Left lobe of liver (tissue), 2 donors: ENCODE data around the gene PPIL4. TPM values are rescaled to one million over a fixed set of nuclear protein-coding genes. Genes with fewer than 3 reads are reported as not detected.
"Not testable (repeated sequence)": the region's sequence is repeated elsewhere in the genome, so short reads cannot be mapped to it uniquely, and the experiment has no call there.

Source experiments
- ATAC-seq: fragments of 200-7000 bp; cut with Tn5 transposase; one replicate; pipeline ENCODE4 v1.9.1; 2020; ENCODE audit warnings: mild to moderate bottlenecking, moderate library complexity
- DNase-seq: peaks from one replicate; pipeline ENCODE4 v3.0.0-alpha.2; 2020; ENCODE audit warnings: low spot score
- total RNA-seq: library from RNA; stranded (reverse); gene quantifications from one replicate; pipeline ENCODE4 v1.2.1, GENCODE V29; 2021
- donor health status: DM: no; HTN: no; CAD: no; lungs with moderate emphysema.
- donor health status: DM: no; HTN: yes; CAD: no.

The PPIL4 gene
- total RNA-seq, 1 donor from 2014 or later = 7.0 TPM

DNA sequence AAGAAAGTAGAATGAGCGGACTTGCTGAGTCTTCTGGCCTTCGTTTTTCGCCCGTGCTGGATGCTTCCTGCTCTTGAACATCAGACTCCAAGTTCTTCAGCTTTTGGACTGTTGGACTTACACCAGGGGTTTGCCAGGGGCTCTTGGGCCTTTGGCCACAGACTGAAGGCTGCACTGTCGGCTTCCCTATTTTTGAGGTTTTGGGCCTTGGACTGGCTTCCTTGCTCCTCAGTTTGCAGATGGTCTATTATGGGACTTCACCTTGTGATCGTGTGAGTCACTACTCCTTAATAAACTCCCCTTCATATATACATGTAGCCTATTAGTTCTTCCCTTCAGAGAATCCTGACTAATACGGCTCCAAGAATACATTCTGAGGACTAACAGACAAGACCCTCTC is 83.1 kb downstream of the PPIL4 start:
- ATAC-seq, DNase-seq: not testable (repeated sequence)

DNA sequence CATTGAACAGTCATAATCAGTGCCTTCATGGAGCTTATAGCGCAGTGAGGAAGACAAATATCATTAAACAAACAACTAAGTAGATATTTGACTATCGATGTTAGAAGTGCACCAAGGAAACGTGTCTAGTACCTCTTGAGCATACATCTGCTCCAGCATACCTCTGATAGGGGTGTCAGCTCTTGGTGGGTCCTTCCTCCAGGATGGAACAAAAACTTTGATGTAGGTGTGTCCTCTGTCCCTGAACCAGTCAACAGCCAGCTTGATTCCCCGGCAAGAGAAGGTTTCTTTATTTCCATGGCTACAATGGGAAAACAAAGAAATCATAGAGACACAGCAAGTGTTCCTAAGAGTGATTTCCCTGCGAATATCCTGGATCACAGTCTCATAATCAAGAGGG is 84.2 kb downstream of the PPIL4 start:
- ATAC-seq (no peak), DNase-seq (no peak)

DNA sequence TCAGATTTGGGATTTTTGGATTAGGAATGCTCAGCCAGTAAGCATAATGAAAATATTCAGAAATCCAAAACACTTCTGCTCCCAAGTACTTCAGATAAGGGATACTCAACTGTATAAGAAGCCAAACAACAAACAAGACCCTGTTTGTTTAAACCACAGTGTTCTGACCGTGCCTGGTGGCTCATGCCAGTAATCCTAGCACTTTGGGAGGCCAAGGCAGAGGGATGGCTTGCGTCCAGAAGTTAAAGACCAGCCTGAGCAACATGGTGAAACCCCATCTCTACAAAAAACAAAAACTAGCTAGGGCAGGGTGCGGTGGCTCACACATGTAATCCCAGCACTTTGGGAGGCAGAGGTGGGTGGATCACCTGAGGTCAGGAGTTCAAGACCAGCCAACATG is 85.6 kb downstream of the PPIL4 start:
- ATAC-seq, DNase-seq: not testable (repeated sequence)

DNA sequence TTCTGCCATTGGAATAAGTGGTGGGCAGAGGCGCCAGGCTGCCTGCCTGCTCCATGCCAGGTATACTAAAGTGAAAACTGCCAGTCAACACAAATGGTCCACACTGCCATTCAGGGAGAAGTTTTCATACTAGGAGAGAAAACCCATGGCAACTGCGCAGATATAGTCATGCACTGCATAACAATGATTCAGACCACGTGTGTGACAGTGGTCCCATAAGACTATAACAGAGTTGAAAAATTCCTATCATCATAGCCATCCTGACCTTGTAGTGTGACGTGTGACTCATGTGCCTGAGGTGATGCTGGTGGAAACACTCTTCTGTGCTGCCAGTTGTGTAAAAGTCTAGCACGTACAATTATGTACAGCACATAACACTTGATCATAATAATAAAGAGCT is 86.1 kb downstream of the PPIL4 start:
- DNase-seq (no peak), ATAC-seq (no peak)

DNA sequence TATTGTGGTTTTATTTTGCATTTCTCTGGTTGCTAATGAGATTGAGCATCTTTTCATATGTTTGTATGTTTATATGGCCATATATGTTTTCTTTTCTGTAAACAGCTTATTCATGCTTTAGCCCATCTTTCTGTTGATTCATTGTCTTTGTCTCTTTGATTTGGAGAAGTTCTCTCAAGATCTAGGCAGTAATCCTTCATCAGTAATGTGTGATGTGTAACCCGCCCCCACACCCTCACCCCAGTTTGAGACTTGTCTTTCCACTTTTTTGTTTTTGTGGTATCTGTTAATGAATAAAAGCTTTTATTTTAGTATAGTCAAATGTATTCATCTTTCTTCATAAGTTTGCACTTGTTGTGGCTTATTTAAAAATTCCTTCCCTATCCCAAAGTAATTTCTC is 87.0 kb downstream of the PPIL4 start:
- DNase-seq = no peak
- no peak for ATAC-seq

GRCh38 chr6:149458196-149458595 is 87.6 kb downstream of the PPIL4 start:
- DNase-seq (no peak), ATAC-seq (no peak)

GRCh38 chr6:149457316-149457884 is 88.4 kb downstream of the PPIL4 start:
- no peak for DNase-seq
- ATAC-seq = no peak

GRCh38 chr6:149456311-149457021 is 89.4 kb downstream of the PPIL4 start:
- ATAC-seq (no peak), DNase-seq (no peak)

DNA sequence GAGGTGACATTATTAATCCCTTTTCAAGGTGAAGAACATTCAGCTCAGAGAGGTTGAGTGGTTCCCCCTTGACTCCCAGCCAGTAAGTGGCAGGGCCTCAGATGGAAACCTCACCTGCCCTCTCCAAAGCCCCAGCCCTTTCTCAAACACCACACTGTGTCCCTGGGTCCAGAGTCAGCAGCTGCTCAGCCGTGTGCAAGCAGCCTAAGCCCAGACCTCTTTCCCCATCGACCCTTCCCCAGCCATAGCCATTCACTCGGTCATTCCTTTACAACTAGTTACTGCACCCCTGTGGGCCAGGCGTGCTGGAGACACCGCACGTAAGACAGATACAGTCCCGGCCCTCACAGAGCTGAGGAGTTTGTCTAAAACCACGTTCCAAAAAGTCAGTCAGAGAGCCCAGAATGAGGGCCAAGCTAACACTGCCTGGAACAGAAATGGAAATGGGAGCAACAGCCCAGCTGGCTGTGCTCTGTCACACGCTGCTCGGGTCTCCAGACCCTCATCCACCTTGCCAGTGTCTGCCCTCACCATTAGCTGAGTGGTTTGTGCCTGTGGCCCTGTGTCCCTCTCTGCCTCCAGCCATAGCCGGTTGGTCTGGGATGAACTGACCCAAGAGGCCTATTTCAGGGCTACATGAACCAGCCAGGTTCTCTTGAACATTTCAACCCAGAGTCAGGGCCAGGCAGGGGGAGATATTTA is 90.7 kb downstream of the PPIL4 start:
- DNase-seq = no peak

More for the DNA sequence above, 90.7 kb downstream of the PPIL4 start:
- ATAC-seq = peak; percentile 35

Other genes starting within 250 kb of the PPIL4 start
- gene TAB2, start 228.3 kb downstream of the PPIL4 start, total RNA-seq = 26.9 TPM
- gene SUMO4, start 145.8 kb downstream of the PPIL4 start, total RNA-seq = 1.1 TPM
- gene ZC3H12D, start 61.0 kb downstream of the PPIL4 start, total RNA-seq = 0.86 TPM
- gene GINM1, start 20.3 kb upstream of the PPIL4 start, total RNA-seq = 18.6 TPM
- 6.1 TPM for gene KATNA1, start 102.7 kb upstream of the PPIL4 start, total RNA-seq
- 10.2 TPM for gene LATS1, start 172.1 kb upstream of the PPIL4 start, total RNA-seq
- gene NUP43, start 200.5 kb upstream of the PPIL4 start, total RNA-seq = 9.3 TPM
- gene PCMT1, start 203.7 kb upstream of the PPIL4 start, total RNA-seq = 53.2 TPM